Suprapubic skin (tissue), 3 donors: ENCODE results near the gene LIMS2.
A peak's percentile ranks its signal among the peaks of the same experiment; 100 is the strongest.

Experiments
- POLR2AphosphoS5 ChIP-seq, 3 donors: sonication (generic); formaldehyde crosslinking; IDR thresholded peaks; one replicate each; pipeline ENCODE4 v1.6.1; 2017; ENCODE audit warnings: antibody characterized with exemption in 3 of 3
- TF ChIP-seq, protein P1 (sequence below), 2 donors: fragments of 200-600 bp in 1 of 2; fragments of 450-650 bp in 1 of 2; sonication (generic) in 1 of 2; IDR thresholded peaks; one replicate each; pipeline ENCODE4 v1.5.1; 2016 to 2019; ENCODE audit warnings: antibody characterized with exemption in 2 of 2, mild to moderate bottlenecking in 1 of 2, moderate library complexity in 1 of 2

DNA sequence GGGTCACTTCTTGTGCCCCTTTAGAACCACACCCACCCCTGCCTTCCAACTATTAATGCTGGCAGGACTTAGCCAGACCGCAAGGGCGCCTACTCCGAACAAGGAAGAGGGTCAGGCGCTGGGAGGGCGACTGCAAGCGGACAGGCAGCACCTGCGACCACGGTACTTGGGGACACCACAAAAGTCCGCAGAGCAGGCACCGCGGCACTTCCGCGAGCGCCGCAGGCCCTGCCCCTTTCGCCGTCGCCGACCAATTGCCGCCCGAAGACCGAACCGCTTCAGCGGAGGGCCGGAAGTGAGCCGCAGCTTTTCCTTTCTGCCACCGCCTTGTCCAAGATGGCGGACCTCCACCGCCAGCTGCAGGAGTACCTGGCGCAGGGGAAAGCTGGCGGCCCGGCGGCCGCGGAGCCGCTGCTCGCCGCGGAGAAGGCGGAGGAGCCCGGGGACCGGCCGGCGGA, 25.9 kb upstream of the LIMS2 start, which contains the start of gene SFT2D3:
- TF ChIP-seq, protein P1, sequence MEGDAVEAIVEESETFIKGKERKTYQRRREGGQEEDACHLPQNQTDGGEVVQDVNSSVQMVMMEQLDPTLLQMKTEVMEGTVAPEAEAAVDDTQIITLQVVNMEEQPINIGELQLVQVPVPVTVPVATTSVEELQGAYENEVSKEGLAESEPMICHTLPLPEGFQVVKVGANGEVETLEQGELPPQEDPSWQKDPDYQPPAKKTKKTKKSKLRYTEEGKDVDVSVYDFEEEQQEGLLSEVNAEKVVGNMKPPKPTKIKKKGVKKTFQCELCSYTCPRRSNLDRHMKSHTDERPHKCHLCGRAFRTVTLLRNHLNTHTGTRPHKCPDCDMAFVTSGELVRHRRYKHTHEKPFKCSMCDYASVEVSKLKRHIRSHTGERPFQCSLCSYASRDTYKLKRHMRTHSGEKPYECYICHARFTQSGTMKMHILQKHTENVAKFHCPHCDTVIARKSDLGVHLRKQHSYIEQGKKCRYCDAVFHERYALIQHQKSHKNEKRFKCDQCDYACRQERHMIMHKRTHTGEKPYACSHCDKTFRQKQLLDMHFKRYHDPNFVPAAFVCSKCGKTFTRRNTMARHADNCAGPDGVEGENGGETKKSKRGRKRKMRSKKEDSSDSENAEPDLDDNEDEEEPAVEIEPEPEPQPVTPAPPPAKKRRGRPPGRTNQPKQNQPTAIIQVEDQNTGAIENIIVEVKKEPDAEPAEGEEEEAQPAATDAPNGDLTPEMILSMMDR (IDR thresholded peaks at IDR 0.05): no peak
- peak; percentile 46 to 93 (median 84) for TF ChIP-seq POLR2AphosphoS5 (IDR thresholded peaks at IDR 0.05)
